ENCODE results near the gene SMIM33. TPM values are rescaled to one million over a fixed set of nuclear protein-coding genes. Genes with fewer than 3 reads are reported as not detected.
"Not testable (repeated sequence)": the region's sequence is repeated elsewhere in the genome, so short reads cannot be mapped to it uniquely, and the experiment has no call there.

The SMIM33 gene
- polyA plus RNA-seq, 1 donor: not detected

GRCh38 chr5:139457241-139457640, 13.6 kb upstream of the SMIM33 start:
- DNase-seq (ENCODE audit: low read depth): no peak

DNA sequence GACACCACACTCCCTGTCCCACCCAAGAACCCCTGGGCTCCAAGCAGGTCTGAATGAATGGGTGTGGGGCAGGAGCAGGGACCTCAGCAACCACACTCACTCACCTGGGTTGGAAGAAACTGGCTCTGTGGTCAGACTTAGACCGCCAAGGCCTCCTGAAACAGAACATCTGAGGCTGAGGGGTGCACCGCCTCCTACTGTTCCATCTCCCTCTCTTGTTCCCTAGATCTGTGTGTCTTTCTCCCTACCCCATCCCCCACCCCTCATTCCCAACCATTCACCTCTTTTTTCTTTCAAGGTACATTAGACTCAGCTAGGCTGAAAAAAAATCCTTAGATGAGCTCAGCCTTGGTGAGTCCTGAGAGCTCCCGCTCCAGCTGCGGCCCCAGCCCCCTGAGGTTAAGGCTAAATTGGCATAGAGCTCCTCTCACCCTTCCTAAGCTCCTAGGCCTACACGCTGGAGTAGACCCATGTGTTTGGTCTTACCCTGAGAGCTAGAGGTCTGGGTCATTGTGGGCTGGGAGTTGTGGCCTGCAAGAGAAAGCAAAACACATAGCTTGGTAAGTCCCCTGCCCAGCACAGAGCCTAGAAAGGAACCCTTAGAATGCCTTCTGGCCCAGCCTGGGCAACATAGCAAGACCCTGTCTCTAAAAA, 13.0 kb upstream of the SMIM33 start:
- DNase-seq (ENCODE audit: low read depth): no peak

GRCh38 chr5:139458580-139459407, 12.0 kb upstream of the SMIM33 start:
- no peak for DNase-seq (ENCODE audit: low read depth)

DNA sequence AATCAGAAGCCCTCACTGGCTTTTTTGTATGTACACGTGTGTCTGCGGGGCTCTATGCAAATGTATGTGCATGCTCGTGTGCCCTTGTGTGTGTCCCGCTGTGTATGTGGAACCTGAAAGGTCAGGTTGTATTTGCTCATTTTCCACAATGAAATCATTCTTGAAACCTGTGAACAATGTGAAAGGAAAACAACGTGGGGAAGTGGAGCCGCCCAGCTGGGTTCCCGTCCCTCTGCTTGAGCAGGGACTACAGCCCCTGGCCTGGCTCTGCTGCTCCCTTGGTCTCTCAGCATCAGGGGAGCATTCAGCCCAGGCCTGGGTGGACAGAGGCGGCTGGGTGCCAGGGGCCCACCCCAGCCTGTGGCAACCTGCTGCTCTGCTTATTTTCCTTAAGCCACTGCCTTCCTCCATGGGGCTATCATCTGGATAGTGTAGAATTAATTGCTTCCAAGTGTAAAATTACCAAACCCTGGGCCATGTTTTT, 11.3 kb upstream of the SMIM33 start:
- DNase-seq (ENCODE audit: low read depth): no peak

DNA sequence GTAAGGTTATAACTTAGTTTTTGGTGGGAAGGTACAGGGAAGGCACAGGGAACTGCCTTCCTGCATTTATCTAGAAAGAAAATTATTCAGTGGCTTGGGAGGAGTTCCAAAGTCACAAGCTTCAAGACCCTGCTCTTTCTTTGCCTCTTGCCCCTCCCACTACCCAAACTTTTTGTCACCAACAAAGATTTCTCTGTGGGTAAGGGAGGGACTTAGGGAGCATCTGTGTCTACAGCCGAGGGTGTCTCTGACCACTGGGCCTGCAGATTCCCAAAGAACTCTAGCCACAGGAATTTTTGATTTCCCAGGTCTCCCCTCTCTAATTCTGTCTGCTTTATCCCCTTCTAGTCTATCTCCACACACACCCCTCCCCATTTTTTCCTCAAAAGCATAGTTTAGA, 10.3 kb upstream of the SMIM33 start:
- DNase-seq (ENCODE audit: low read depth): no peak

GRCh38 chr5:139461176-139461575, 9.6 kb upstream of the SMIM33 start:
- DNase-seq (ENCODE audit: low read depth): no peak

DNA sequence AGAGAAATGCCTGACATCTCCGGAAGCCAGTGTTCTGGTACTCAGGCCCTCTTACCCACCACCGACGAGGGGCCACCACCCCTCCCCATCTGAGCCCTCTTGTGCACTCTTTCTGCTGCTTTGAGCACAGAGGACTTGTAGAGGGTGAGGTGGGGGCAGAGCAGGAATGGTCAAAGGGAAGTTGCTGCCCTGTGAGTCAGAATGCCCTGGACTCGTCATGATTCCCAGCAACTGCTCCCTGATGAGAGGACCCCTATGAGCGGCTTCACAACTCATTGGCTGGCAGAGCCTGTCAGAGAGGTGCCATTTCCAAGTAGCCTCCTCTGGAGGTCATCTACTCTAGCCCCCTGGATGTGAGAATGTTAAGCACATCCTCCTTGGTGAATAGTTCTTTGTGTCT, 9.1 kb upstream of the SMIM33 start:
- DNase-seq (ENCODE audit: low read depth): no peak

- DNase-seq (ENCODE audit: low read depth): no peak
Measured at GRCh38 chr5:139462586-139463276, 8.1 kb upstream of the SMIM33 start, which contains the start of gene ECSCR. Gene ECSCR (minus strand): TSS chr5:139462743. CDS start chr5:139462670, 73 bp downstream.

DNA sequence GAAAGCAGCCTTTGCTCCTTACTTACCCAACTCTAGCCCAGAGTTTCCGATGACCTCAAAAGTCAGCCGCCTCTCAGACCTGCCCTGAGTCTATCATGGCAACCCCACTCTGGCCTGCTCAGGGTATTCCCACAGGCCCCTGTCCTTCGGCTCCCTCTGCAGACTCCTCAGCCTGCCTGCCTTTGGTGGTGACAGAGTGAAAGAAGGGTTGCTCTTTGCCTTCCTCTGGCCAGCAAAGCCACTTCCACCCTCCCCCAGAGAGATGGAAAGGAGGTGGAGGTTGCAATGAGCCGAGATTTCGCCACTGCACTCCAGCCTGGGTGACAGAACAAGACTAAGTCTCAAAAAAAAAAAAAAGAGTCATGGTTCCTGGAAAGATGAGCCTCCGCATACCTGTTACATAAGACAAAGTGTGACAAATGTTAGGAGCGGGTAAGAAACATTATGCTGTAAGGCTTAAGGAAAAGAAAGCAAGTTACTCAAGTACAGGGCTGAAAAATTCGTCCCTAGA, 2.3 kb upstream of the SMIM33 start:
- DNase-seq (ENCODE audit: low read depth): no peak

- no peak for DNase-seq (ENCODE audit: low read depth)
Measured at GRCh38 chr5:139472386-139473030, 1.7 kb downstream of the SMIM33 start.

GRCh38 chr5:139473105-139473504, 2.3 kb downstream of the SMIM33 start:
- DNase-seq (ENCODE audit: low read depth): no peak

- no peak for DNase-seq (ENCODE audit: low read depth)
Measured at GRCh38 chr5:139473565-139473964, 2.8 kb downstream of the SMIM33 start.

- DNase-seq (ENCODE audit: low read depth): no peak
Measured at GRCh38 chr5:139474890-139475791, 4.3 kb downstream of the SMIM33 start.

GRCh38 chr5:139475865-139476617, 5.2 kb downstream of the SMIM33 start:
- DNase-seq (ENCODE audit: low read depth): no peak

DNA sequence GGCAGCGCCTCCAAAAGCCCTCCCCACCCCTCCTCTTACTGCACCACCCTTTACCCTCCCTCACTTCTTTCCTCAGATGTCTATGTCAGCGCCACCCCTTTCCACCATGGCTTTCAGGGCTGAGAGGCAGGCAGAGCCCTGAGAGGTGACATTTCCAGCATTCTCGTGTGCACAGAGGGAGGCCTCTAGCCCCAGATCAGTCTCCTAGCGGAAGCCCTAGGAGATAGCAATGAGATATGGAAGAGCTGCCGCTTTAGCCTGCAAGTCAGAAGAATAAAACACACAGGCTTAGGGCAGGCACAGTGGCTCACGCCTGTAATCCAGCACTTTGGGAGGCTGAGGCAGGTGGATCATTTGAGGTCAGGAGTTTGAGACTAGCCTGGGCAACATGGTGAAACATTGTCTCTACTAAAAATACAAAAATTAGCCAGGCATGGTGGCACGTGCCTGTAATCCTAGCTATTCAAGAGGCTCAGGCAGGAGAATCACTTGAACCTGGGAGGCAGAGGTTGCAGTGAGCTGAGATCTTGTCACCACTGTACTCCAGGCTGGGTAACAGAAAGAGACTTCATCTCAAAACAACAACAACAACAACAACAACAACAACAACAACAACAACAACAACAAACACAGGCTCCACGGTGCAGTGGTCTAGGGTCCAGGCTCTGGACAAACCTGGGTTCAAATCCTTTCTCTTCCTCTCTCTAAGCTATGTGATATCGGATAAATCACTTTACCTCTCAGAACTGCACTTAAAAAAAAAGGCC, 8.0 kb downstream of the SMIM33 start:
- not testable (repeated sequence) for DNase-seq (ENCODE audit: low read depth)

DNA sequence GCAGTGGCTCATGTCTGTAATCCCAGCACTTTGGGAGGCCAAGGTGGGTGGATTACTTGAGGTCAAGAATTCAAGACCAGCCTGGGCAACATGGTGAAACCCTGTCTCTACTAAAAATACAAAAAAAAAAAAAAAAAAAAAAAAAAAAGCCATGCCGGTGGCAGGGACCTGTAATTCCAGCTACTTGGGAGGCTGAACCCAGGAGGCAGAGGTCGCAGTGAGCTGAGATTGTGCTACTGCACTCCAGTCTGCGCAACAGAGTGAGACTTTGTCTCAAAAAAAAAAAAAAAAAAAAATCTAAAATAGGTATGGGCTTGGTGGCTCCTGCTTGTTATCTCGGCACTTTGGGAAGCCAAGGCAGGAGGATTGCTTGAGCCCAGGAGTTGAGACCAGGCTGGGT, 8.9 kb downstream of the SMIM33 start:
- DNase-seq (ENCODE audit: low read depth): not testable (repeated sequence)

GRCh38 chr5:139481122-139481533, 10.3 kb downstream of the SMIM33 start:
- no peak for DNase-seq (ENCODE audit: low read depth)

GRCh38 chr5:139481580-139482049, 10.8 kb downstream of the SMIM33 start:
- DNase-seq (ENCODE audit: low read depth): no peak
